ENCODE data around the gene DPEP2NB. TPM values are rescaled to one million over a fixed set of nuclear protein-coding genes. Genes with fewer than 3 reads are reported as not detected.

DPEP2NB gene
- total RNA-seq, 4 donors from 2014 or later, result not detected

DNA sequence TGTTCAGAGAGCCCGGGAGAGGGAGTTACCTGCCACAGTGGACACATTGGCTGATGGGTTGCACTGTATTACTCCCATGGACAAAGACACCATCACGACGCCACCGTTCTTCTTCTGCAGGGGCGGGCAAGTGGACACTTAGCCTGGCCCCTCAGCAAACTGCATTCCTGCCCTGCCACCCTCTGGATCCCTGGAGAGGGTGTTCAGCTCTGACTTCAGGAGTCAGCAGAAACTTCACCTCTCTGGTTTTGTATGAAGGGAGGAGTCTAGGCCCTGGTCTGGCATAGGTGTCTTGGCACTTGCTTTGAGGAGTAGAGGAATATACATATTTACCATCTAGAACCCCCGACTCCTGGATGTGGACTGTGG is 25.7 kb downstream of the DPEP2NB start:
- 89 to 96% methylated on average over 6 of the region's 6 CpGs for WGBS, 2 donors
- intact Hi-C loops (cut with DNase I; ENCODE audit: low total_unique reads), result loop anchor here (5.0 to 10.0 kb wide), 2 partner anchors 52 to 235 kb away; no protein-coding TSS in a partner anchor
- no peak overlapping the region for H3K4me3 ChIP-seq (ENCODE audit: low read depth, poor library complexity, severe bottlenecking)
- TF ChIP-seq CTCF (IDR thresholded peaks at IDR 0.05), result no peak
- TF ChIP-seq POLR2A (IDR thresholded peaks at IDR 0.05), result no peak
- DNase-seq (ENCODE audit: low spot score in 2 of 2), result no peak

DNA sequence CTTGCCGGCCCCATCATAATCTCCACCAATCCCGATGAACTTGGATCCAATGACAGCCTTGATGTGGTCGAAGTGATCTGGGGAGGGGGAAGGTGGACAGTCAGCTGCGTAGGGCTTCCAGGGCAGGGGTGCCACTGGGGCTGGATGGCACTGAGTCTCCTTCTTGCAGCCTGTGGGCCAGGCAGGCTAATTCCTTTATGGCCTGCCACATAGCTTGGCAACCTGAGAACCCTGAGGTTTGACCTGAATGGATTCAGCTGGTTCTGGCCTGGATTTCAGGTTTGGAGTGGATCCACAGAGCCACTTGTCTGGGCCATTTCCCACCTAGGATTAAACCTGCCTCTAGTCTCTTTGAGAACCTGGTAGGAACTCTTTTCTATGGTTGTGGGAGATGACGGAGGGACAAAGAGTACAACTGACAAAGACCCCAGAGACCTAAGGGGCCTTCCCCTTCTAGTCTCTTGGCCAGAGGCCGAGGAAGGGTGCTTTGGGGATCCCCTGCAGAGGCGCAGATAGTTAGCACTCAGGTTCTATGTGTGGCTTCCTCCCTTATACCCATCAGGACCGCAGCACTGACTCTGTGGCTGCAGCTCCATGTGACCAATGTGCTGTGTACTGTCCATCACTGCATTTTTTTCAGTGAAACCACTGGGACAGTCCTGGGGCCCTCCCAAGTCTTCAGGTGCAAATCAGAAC is 26.2 kb downstream of the DPEP2NB start:
- intact Hi-C loops (cut with DNase I; ENCODE audit: low total_unique reads), result loop anchor here (5.0 to 10.0 kb wide), 2 partner anchors 53 to 235 kb away; no protein-coding TSS in a partner anchor
- 84 to 86% methylated on average over 8 of the region's 8 CpGs for WGBS, 2 donors
- TF ChIP-seq POLR2A (IDR thresholded peaks at IDR 0.05) (no peak), CTCF (IDR thresholded peaks at IDR 0.05) (no peak)
- no peak for DNase-seq (ENCODE audit: low spot score in 2 of 2)
- no peak overlapping the region for H3K4me3 ChIP-seq (ENCODE audit: low read depth, poor library complexity, severe bottlenecking)

DNA sequence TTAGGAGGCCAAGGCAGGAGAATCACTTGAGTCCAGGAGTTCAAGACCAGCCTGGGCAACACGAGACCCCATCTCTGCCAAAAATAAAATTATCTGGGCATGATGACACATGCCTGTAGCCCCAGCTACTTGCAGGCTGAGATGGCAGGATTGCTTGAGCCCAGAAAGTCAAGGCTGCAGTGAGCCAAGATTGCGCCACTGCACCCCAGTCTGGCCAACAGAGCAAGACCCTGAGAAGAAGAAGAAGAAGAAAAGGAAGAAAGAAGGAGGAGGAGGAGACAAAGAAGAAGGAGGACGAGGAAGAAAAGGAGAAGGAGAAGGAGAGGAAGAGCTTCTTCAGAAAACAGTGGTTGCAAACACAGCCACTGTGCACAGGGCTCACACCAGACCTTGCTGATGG is 27.0 kb downstream of the DPEP2NB start:
- no peak for TF ChIP-seq CTCF (IDR thresholded peaks at IDR 0.05)
- TF ChIP-seq POLR2A (IDR thresholded peaks at IDR 0.05), result no peak
- 78 to 86% methylated on average over 3 of the region's 3 CpGs for WGBS, 2 donors
- DNase-seq (ENCODE audit: low spot score in 2 of 2), result no peak
- H3K4me3 ChIP-seq (ENCODE audit: low read depth, poor library complexity, severe bottlenecking), result no peak overlapping the region
- intact Hi-C loops (cut with DNase I; ENCODE audit: low total_unique reads), result no loop called here

GRCh38 chr16:67987460-67988160 is 28.1 kb downstream of the DPEP2NB start:
- DNase-seq (ENCODE audit: low spot score in 2 of 2), result no peak
- no peak overlapping the region for H3K4me3 ChIP-seq (ENCODE audit: low read depth, poor library complexity, severe bottlenecking)
- intact Hi-C loops (cut with DNase I; ENCODE audit: low total_unique reads), result no loop called here
- WGBS, 2 donors, result 73 to 88% methylated on average over 11 of the region's 11 CpGs
- TF ChIP-seq POLR2A (IDR thresholded peaks at IDR 0.05) (no peak), CTCF (IDR thresholded peaks at IDR 0.05) (no peak)

DNA sequence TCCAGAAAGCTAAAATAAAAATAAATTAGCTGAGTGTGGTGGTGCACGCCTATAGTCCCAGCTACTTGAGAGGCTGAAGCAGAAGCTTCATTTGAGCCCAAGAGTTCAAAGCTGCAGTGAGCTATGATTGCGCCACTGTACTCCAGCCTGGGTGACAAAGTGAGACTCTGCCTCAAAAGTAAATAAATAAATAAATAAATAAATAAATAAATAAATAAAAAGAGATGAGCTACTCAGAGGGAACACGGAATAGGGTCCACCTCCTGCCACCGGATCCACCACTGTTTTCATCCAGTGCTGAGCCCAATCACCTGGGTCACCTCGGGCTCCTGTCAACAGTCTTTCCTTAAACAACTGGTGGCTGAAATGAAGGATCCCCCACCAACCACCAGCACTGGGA is 28.8 kb downstream of the DPEP2NB start:
- intact Hi-C loops (cut with DNase I; ENCODE audit: low total_unique reads), result no loop called here
- no peak for TF ChIP-seq CTCF (IDR thresholded peaks at IDR 0.05)
- TF ChIP-seq POLR2A (IDR thresholded peaks at IDR 0.05), result no peak
- H3K4me3 ChIP-seq (ENCODE audit: low read depth, poor library complexity, severe bottlenecking), result no peak overlapping the region
- no peak for DNase-seq (ENCODE audit: low spot score in 2 of 2)
- 88 to 97% methylated on average over 5 of the region's 5 CpGs for WGBS, 2 donors
